SH-SY5Y (cell line): ENCODE results near the gene ACR.

Source experiments
- GATA2 ChIP-seq: IDR thresholded peaks from 2 replicates; pipeline ENCODE4 v1.6.1; 2011; ENCODE audit warnings: mild to moderate bottlenecking, low read depth, low read length
- GATA3 ChIP-seq: IDR thresholded peaks from 2 replicates; pipeline ENCODE4 v1.6.1; 2011; ENCODE audit warnings: low read depth, mild to moderate bottlenecking, low read length, moderate library complexity

ACR gene

GRCh38 chr22:50737728-50738648, at the start of gene ACR:
Gene ACR (plus strand): TSS chr22:50738204. CDS start chr22:50738236, 32 bp downstream.
- TF ChIP-seq GATA2 = no peak
- no peak for TF ChIP-seq GATA3

GRCh38 chr22:50688448-50688847, 49.6 kb upstream of the ACR start:
- TF ChIP-seq GATA2 (no peak), GATA3 (no peak)

GRCh38 chr22:50691521-50691920, 46.5 kb upstream of the ACR start:
- TF ChIP-seq GATA2 = no peak
- no peak for TF ChIP-seq GATA3

- TF ChIP-seq GATA3 (no peak), GATA2 (no peak)
Measured at GRCh38 chr22:50693462-50693861, 44.5 kb upstream of the ACR start.

- no peak for TF ChIP-seq GATA2
- no peak for TF ChIP-seq GATA3
Measured at GRCh38 chr22:50694099-50694605, 43.9 kb upstream of the ACR start.

- no peak for TF ChIP-seq GATA2
- no peak for TF ChIP-seq GATA3
Measured at GRCh38 chr22:50694766-50695420, 43.1 kb upstream of the ACR start.

GRCh38 chr22:50695421-50696250, 42.4 kb upstream of the ACR start:
- TF ChIP-seq GATA2 (no peak), GATA3 (no peak)

GRCh38 chr22:50696251-50696798, 41.7 kb upstream of the ACR start:
- TF ChIP-seq GATA3 = no peak
- no peak for TF ChIP-seq GATA2

GRCh38 chr22:50696799-50697561, 41.0 kb upstream of the ACR start:
- TF ChIP-seq GATA2 = no peak
- TF ChIP-seq GATA3 = no peak

GRCh38 chr22:50697667-50698506, 40.1 kb upstream of the ACR start:
- TF ChIP-seq GATA2 (no peak), GATA3 (no peak)

- TF ChIP-seq GATA3 (no peak), GATA2 (no peak)
Measured at GRCh38 chr22:50698546-50698945, 39.5 kb upstream of the ACR start.
